GM18508 (cell line): Measurements from ENCODE around the gene AOC3.

ENCODE experiments used
- ATAC-seq: cut with Tn5 transposase; IDR thresholded peaks from one replicate; pipeline ENCODE4 v1.9.1; 2021; ENCODE audit warnings: moderate number of reproducible peaks; ENCODE audit not compliant: insufficient read depth, unreplicated experiment

AOC3 gene, protein sequence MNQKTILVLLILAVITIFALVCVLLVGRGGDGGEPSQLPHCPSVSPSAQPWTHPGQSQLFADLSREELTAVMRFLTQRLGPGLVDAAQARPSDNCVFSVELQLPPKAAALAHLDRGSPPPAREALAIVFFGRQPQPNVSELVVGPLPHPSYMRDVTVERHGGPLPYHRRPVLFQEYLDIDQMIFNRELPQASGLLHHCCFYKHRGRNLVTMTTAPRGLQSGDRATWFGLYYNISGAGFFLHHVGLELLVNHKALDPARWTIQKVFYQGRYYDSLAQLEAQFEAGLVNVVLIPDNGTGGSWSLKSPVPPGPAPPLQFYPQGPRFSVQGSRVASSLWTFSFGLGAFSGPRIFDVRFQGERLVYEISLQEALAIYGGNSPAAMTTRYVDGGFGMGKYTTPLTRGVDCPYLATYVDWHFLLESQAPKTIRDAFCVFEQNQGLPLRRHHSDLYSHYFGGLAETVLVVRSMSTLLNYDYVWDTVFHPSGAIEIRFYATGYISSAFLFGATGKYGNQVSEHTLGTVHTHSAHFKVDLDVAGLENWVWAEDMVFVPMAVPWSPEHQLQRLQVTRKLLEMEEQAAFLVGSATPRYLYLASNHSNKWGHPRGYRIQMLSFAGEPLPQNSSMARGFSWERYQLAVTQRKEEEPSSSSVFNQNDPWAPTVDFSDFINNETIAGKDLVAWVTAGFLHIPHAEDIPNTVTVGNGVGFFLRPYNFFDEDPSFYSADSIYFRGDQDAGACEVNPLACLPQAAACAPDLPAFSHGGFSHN

DNA sequence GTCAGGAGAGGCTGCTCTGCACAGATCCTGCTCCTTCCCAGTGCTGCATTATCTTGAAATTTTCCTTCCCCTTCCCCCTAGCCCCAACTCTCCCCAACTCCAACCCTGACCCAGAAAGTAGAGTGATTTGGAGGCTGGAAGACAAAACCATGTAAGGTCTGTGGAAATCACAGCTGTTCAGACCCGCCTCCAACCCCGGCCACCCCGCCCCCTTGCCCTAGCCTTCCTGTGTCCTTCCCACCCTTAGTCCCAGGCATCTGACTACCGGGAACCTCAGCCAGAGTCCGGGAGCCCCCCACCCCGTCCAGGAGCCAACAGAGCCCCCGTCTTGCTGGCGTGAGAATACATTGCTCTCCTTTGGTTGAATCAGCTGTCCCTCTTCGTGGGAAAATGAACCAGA is at the start of gene AOC3:
Gene AOC3 (plus strand): TSS at position 246 of the 400 bp plus-strand sequence. CDS start 145 bp downstream, at position 391.
- ATAC-seq, result no peak

DNA sequence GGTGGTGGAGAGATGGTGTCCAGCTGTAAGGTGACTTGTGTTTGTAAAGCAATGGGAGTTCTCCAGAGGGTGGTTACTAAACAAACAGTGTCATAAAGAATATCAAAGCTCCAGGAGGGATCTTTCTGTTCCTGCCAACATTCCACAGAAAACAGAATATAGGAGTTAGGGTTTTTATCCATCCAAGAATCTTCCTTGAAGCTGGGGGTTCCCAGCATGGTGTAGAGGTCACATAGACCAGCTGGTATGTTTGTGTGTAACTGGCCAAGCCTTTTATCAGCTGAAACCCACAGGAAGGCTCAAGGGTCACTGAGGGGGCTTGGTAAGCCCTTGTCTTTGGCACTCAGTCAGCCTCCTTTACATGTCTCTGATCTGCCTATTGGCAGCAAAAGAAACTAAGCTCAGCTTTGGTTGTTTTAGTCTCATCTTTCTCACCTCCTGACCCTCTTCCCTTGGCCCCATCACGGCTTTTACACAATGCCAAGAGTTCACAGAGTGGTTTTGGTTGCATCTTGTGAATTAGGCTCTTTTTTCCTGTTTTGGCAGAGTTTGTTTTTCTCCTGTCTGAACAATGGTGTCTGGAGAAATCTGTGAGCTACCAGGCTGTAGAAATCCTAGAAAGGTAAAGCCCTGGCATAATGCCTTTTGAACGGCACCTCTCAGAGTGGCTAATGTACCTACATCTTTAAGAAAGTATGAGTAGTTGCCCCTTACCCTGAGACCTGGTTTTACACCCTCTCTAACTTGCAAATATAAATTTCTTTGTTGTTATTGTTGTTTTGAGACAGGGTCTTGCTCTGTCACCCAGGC is 47.7 kb upstream of the AOC3 start:
- no peak for ATAC-seq

DNA sequence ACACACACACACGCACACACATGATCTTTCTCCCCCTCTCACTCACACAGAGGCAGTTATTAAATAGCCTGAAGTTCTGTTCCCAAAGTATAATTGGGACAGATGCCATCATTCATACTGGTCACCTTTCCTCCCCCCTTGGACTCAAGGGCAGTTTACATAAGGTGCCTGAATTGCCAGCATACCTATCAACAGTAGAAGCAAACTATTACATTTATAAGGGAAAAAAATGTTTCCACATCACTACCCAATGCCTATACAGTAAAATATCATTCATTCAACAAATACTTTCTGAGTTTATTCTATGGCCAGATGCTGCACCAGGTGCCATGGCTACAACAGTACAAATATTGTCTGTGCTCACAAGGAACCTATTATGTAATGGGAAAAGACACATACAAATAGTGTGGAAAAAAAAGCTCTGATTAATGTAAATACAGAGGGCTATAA is 46.1 kb upstream of the AOC3 start:
- no peak for ATAC-seq

DNA sequence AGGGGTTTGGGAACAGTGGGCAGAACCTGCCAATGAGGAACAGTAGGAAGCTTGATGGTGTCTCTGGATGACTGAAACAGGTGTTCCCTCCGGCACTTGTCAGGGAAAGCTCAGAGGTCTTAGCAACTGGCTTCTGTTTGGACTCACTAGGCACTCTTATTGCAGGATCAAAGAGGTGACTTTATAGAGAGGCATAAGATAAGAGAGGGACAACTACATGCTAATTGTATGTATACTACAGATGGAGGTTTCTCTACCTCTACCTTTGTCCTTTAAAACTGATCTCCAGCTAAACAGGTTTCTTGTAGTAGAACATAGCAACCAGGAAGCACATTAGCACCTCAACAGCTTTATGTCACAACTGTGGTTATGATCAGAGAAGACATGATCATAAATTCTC is 44.8 kb upstream of the AOC3 start:
- no peak for ATAC-seq

DNA sequence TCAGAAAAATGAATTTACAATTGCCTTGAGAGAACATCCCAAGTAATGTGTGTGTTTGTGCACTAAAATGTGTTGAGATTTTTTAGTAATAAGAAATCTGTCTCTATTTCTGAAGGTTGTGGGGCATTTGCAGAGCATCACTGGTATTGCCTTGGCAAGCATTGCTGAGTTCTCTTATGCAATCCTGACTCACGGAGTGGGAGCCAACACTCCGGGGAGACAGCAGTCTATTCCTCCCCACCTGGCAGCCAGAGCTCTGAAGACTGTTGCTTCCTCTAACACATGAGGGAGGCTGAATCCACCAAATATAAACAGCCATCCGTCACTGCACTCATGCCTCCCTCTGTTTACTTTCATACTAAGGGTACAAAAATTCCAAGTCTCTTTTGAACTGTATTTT is 41.7 kb upstream of the AOC3 start:
- no peak for ATAC-seq

DNA sequence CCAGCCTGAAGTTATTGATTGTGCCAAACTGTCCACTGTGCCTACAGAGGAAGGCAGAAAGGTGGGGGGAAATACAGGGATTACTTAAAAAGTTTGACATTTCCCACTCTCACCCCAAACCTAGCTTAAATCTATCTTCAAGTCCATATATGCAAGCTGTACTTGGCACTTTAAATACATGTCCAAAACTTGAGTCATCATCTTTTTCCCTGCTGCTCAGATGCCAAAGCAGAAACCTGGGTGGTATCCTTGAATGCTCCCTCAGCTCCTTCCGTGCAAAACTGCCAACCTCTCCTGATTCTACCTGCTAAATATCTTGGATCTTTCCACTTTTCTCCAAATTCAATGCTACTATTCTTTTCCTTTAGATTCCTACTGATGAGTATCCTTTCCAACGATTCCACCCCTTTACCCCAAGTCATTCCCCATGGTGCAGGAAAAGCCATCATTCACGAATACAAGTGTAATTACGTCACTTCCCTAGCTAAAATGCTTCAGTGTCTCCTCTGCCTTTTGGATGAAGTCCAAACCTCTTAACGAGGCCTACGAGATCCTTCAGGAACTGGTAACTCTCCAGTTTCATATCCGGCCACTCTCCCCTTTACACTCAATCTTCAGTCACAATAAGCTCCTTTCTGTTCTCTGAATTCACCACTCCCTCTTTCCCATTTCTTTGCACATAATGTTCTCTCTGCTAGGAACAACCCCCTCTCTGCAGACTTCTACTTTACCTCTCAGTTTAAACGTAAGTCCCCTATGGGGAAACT is 36.2 kb upstream of the AOC3 start:
- no peak for ATAC-seq

DNA sequence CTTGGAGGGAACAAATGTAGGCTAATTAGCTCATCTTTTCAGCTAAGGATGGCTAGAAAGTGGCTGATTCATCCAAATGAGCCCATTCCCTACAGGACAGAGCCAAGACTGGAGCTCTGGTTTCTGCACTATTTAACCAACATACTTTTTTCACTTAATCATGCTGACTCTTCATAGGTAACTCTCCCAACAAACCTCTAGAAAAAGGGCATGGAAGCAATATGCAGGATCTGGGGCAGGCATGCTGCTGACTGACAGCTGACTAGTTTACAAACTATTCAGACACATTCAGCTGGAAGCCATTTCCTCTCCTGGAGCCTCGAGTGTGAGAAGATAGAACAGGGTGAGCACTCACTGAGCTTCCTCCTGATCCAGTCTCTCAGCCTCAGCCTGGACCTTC is 33.1 kb upstream of the AOC3 start:
- no peak for ATAC-seq

DNA sequence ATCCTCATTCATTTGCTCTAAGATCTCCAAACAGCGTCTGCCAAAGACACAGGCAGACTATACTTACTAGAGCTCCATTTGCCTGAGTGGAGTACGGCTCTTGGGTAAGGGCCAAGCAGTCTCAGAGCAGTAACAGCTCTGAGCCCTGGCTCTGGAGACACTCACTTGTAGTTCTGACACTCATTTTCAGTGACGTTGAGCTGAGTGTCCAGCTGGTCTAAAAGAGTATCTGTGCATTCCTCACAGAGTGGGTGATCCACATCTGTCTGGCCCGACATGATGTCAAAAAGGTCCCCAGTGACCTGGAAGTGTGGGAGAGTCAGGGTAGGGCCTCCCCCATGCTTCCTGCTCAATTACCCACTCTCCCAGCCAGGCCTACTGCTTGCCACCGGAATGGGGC is 32.6 kb upstream of the AOC3 start:
- no peak for ATAC-seq

DNA sequence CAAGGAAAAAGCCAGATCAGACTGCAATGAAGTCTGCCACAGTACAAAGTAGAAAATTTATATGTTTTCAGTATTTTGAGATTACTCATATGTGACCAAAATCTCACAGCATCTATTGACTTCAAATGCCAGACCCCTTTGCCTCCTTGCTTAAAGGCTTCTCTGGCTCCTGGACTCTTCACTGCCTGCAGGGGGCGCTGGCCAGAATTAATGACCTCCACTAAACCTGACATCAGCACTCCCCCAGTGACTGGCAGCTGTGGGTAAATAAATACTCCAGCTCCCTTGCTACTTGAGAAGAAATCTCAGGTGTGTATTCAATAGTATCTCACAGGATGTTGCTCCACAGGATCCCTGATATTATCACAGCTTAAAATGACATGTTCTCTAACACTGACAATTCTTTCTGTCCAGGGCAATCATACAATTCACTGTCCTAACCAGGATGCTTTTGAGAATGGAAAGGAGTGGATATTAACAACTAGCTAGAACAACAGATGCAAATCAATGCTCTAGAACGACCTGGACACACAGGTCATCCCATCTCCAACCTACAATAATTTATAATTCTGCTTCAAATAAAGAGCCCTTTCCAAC is 31.0 kb upstream of the AOC3 start:
- ATAC-seq, result no peak

DNA sequence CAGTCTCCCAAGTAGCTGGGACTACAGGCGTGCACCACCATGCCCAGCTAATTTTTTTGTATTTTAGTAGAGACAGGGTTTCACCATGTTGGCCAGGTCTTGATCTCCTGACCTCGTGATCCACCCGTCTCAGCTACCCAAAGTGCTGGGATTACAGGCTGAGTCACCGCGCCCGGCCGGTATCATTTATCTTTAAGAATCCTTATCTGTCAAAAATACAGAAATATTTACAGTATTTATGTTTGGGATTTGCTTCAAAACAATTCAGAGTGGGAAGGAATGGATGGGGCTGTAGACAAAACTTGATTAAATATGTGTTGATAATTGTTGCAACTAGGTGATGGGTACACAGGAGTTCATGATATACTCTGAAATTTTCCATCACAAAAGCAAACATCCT is 29.8 kb upstream of the AOC3 start:
- ATAC-seq, result no peak

DNA sequence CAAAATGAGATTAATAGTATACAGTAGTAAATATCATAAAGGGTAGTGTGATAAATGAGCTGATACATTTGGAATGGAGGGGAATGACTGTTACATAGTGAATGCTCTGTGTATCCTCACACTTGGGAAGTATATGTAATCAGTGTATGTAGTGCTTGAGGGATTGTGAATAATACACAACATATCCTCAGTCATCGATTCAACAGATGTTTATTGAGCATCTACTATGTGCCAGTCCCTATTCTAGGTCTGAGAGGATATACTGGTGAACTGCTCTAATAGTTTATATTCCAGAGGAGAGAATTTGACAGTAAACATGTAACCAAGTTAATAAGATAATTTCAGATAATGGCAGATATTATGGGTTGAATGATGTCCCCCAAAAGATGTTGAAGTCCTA is 23.5 kb upstream of the AOC3 start:
- ATAC-seq, result no peak

DNA sequence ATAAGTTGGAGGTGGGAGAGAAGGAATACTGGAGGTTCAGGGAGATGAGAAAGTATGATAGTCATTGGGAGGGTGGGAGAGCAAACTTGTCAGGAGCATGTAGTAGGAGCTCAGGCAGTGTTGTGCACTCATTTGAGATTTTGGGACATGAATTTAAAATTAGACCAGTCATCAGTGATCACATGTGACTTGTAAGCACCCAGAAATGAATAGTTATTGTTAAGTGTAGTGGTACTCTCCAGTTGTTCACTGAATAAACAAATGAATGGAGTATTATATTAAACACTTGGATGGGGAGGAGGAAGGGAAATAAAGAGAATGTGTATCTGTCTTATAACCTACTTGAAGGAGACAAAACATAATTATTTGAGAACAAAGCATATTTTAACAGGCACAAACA is 20.0 kb upstream of the AOC3 start:
- no peak for ATAC-seq

DNA sequence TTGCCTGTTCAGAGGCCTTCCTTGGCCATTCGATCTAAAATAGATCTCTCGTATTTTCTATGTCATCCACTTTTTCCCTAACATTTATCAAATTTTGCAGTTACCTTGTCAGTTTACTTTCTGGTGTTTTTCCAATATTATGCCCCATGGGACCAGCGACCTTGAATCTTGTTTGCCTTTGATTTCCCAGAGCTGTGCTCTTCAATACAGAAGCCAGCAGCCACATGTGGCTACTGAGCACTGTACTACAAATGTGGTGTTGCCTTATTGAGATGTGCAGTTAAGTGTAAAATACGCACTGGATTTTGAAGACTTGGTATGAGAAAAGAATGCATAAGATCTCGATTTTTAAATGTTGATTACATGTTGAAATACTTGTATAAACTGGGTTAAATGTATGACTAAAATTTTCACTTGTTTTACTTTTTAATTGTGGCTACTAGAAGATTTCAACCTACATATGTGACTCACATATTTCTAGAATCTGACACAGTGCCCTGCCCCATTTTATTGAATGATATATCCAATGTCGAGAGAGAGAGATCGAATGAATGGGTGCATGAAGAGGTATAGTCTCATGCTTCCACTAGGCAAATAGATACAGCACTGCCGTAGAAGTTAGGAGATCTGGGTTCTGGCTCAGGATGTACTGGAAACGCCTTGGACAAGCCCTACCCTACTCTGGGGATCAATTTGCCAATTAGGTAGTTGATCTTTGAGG is 18.6 kb upstream of the AOC3 start:
- ATAC-seq, result no peak

DNA sequence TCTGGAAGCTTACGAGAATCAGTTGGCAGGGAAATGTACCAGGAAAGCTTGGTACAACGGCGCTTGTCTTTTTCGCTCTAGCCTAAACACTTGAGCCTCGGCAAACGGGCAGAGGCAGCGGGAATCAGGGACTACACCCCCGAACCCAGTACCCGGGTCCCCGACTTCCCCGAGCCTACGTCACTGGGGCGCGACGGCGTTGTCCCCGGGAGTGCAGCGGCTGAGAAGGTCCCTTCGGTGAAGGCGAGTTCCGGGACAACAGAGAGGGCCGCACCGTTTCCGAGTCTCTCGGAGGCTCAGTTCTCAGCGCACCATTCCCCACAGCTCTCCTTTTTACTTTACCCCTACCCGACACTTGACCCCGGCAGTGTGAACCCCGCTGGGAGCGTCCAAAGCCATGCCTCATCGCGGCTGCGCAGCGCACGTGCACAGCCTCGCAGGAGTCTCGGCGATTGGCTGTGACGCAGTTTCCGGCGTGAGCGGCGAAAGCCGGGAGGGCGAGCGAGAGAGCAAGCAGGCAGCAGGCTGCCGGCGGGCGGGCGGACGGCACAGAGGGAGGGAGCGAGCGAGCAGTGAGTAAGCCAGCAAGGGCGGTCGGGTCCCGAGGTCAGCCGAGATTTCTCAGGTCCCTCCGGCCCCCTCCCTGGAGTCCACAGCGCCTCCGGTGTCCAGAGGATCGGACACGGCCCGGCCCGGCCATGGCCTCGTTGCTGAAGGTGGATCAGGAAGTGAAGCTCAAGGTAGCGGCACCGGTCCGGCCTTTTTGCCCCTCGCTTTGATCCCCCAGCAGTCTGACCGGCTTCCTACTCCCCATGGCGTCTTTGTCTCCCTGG is 17.8 kb upstream of the AOC3 start, which contains the start of gene PSME3:
Gene PSME3 (plus strand): TSS at position 464 of the 833 bp plus-strand sequence. CDS start 235 bp downstream, at position 699.
- no peak for ATAC-seq

DNA sequence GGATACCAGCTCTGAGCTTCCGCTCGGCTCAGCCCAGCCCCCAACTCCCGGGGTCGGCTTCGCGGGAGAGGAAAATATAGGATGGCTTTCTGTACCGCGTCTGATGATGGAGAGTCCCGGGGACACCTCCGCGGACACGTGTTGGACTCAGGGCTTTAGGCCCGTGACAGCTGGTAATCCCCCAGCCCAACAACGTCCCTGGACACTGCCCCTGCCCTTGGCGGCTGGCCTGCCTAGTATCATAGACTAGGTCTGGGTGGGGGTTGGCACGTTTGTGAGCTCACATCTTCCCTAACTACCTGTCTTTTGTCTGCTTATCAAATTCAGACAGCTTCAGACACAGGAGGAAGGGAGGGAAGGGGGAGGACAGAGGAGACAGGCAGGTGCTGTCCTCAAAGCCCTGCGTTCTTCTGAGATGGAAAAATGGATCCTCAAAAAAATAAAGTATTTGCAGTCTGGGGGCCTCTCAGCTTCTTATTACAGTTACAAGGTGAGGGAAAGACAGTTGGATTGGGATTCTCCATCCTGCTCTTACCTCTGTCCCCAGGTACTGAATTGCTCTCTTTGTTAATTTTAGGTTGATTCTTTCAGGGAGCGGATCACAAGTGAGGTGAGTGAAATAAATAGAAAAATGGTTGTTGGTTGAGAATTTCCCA is 17.1 kb upstream of the AOC3 start:
- ATAC-seq, result no peak

DNA sequence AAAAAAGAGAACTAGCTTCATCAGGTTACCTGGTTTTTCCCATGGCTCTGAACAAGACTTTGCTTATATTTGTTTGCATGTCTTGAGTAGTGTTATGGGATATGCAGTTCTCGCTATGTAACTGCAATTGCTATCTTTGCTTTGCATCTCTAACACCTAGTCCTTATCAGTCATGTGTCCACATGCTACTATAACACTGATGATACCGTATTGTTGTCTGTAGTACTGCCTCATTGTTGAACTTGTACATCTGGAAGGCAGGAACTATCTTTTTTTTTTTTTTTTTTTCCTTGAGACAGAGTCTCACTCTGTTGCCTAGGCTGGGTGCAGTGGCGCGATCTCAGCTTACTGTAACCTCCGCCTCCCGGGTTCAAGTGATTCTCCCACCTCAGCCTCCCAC is 15.3 kb upstream of the AOC3 start:
- ATAC-seq, result no peak

DNA sequence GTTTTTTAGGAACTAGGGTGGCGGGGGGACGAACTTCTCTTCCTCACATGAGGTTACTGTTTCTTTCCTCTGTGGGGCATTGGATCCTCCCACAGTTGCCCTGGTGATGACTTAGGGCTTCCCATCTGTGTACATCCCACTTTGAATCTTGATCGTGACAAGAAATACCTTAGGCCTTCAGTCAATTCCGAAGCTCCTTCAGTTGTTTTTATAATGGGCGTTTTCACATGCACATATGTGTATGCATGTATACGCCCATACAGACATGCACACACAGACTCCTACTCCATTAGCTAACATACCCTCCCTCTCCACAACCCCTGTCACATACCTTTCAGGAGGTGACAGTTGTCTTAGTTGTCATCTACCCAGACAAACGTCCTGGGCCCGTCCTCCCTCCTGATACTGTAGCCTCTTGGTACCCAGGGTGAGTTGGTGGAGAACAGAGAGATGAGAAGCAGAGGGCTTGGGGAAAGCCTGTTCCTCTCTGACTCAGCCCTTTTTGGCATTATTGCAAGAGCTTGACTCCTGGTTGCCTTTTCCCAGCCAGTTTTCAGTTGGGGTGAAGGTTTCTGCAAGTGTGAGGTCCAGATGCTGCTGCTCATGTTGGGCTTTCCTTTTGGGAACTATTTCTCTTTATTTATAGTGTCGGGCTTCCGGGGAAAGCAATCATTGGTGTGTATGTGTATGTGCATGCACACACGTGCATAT is 8.9 kb upstream of the AOC3 start:
- ATAC-seq, result no peak
